T-helper 2 cell treated with Interferon-gamma antibody and Interleukin-4, amounts not matched to agents 100 ng/mL and 5 ng/mL, for 36 hours (primary cell): Measurements from ENCODE around the gene ST7L. TPM values are rescaled to one million over a fixed set of nuclear protein-coding genes. Genes with fewer than 3 reads are reported as not detected.
"Not testable (repeated sequence)": the region's sequence is repeated elsewhere in the genome, so short reads cannot be mapped to it uniquely, and the experiment has no call there.

Experiments
- intact Hi-C: fragments of 100-400 bp; cut with micrococcal nuclease; formaldehyde crosslinking; loops from one replicate; pipeline ENCODE4 v1.15.1; 2023
- total RNA-seq: library from RNA; stranded (reverse); gene quantifications from 2 replicates; pipeline ENCODE4 v1.2.3, GENCODE V29; 2022

The ST7L gene
- total RNA-seq, 1 donor from 2014 or later, result 13.0 TPM

- intact Hi-C loops, result loop anchor here (5.0 kb wide), 1 partner anchor 109 kb away; no protein-coding TSS in a partner anchor
Observed at GRCh38 chr1:112502826-112503225, 116.1 kb downstream of the ST7L start.

DNA sequence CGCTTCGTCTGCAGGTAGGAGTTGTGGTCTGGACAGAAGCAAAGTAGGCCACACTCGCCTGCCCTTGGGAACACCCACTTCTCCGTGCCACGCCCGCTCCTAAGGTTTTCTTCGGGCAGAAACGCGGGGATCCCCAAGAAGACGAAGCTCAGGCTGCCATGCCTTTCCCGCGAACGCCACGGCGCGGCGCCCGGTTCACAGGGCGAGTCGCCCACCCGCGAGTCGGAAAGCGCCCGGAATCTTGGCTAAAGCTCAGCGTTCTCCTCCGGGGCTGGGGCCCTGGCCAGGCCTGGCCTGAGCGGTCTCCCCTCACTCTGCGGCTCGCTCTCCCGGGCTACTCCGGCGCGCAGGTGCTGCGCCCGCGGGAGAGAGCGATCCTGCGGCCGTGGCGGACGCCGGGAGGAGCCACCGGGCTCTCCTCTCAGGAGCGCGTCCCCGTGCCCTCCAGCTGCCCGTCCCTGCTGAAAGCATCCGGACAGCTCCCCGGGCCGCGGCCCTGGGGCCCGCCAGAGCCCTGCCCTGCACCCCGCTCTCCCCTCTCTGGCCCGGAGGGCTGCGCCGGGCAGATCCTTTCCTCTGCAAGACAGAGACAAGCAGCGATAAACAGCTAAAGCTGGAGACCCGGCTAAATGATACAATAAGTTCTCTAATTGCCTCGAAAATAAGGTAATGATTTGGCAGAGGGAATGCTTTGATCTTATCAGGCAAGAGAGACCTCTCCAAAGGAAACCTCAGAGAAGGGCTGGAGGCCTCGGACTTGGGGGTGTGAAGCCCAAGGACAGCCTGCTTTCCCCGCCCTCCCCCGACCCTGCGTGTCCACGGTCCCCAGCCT, 116.9 kb downstream of the ST7L start:
- intact Hi-C loops, result loop anchor here (2.0 to 5.0 kb wide), 2 partner anchors 110 to 205 kb away; partner anchors contain the start of gene RHOC

- intact Hi-C loops, result no loop called here
Observed at GRCh38 chr1:112496290-112496689, 122.7 kb downstream of the ST7L start.

DNA sequence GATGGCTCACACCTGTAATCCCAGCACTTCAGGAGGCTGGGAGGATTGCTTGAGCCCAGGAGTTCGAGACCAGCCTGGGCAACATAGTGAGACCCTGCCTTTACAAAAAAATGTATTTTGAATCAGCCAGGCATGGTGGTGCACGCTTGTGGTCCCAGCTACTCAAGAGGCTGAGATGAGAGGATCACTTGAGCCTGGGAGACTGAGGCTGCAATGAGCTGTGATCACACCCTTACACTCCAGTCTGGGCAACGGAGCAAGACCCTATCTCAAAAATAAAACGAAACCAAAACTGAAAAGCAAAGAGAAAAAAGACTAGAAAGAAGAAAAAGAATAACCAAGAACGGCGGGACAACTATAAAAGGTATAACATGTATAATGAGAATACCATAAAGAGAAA, 125.6 kb downstream of the ST7L start:
- intact Hi-C loops, result no loop called here

- intact Hi-C loops, result no loop called here
Observed at GRCh38 chr1:112492076-112492475, 126.9 kb downstream of the ST7L start.

DNA sequence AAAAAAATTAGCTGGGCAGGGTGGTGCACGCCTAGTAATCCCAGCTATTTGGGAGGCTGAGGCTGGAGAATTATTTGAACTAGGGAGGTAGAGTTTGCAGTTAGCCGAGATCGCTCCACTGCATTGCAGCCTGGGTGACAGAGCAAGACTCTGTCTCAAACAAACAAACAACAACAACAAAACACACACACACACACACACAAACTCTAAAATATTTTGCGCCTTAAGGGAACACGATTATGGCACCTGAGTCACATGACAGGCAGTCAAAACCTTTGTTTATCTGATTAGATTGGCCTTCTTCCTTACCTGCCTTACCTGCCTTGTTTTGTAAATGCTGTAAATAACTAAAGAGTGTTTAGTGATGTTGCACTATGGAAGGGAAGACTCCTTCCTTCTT, 130.8 kb downstream of the ST7L start:
- intact Hi-C loops, result no loop called here

GRCh38 chr1:112487686-112488085, 131.3 kb downstream of the ST7L start:
- intact Hi-C loops, result not testable (repeated sequence)

GRCh38 chr1:112486063-112486462, 132.9 kb downstream of the ST7L start:
- intact Hi-C loops, result not testable (repeated sequence)

DNA sequence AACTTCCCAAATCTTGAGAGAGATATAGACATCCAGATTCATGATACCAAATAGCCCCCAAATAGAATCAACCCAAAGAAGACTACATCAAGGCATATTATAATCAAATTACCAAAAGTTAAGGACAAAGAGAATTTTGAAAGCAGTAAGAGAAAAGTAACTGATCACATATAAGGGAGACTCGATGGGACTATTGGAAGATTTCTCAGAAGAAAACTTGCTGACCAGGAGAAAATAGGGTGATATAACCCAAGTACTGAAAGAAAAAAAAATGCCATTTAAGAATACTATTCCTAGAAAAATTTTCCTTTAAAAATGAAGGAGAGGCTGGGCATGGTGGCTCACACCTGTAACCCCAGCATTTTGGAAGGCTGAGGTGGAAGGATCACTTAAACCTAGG, 140.6 kb downstream of the ST7L start:
- intact Hi-C loops, result no loop called here

DNA sequence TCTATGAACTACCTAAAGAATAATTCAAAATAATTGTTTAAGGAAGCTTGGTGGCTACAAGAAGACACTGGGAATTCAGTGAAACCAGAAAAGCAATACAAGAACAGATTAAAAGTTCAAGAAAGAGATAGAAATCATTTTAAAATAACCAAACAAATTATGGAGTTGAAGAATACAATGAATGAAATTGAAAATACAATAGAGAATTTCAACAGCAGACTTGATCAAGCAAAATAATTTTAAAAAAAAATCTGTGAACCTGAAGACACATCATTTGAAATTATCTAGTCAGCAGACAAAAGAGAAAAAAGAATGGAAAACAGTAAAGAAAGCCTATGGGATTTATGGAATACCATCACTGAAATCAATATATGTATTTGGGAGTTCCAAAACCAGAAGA, 141.4 kb downstream of the ST7L start:
- intact Hi-C loops, result no loop called here

Other genes with a start within 250 kb of the ST7L start
- gene CTTNBP2NL, start 222.9 kb downstream of the ST7L start, total RNA-seq, result 0.93 and 1.0 TPM in 2 replicates
- gene WNT2B, start 110.2 kb downstream of the ST7L start, total RNA-seq, result 0.02 TPM in 1 of 2 replicates, not detected in the other
- gene CAPZA1, start 691 bp upstream of the ST7L start, total RNA-seq, result 274 and 282 TPM in 2 replicates
- 78.4 and 81.6 TPM in 2 replicates for gene MOV10, start 55.5 kb upstream of the ST7L start, total RNA-seq
- 87.5 and 99.2 TPM in 2 replicates for gene RHOC, start 88.0 kb upstream of the ST7L start, total RNA-seq
- gene PPM1J, start 96.2 kb upstream of the ST7L start, total RNA-seq, result 0.16 and 0.32 TPM in 2 replicates